GM12872 (cell line): ENCODE data around the gene ARSA.

Experiments used
- TF ChIP-seq, protein P1 (sequence below): IDR thresholded peaks from 3 replicates; pipeline ENCODE4 v1.5.1; 2011; ENCODE audit warnings: low read depth, mild to moderate bottlenecking, low read length, moderate library complexity; ENCODE audit not compliant: insufficient read depth

The ARSA gene

DNA sequence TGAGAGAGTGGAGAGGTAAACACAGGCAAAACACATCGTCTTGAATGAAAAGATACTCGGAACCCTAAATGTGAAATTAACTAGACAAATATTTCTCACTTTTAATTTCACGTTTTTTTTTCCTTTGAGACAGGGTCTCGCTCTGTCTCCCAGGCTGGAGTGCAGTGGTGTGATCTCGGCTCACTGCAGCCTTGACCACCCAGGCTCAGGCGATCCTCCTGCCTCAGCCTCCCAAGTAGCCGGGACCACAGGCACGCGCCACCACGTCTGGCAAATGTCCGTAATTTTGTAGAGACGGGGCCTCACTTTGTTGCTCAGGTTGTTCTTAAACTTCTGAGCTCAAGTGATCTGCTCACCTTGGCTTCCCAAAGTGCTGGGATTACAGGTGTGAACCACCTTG, 37.3 kb upstream of the ARSA start:
- TF ChIP-seq, protein P1, sequence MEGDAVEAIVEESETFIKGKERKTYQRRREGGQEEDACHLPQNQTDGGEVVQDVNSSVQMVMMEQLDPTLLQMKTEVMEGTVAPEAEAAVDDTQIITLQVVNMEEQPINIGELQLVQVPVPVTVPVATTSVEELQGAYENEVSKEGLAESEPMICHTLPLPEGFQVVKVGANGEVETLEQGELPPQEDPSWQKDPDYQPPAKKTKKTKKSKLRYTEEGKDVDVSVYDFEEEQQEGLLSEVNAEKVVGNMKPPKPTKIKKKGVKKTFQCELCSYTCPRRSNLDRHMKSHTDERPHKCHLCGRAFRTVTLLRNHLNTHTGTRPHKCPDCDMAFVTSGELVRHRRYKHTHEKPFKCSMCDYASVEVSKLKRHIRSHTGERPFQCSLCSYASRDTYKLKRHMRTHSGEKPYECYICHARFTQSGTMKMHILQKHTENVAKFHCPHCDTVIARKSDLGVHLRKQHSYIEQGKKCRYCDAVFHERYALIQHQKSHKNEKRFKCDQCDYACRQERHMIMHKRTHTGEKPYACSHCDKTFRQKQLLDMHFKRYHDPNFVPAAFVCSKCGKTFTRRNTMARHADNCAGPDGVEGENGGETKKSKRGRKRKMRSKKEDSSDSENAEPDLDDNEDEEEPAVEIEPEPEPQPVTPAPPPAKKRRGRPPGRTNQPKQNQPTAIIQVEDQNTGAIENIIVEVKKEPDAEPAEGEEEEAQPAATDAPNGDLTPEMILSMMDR: no peak

- TF ChIP-seq, protein P1: no peak
Observed at GRCh38 chr22:50660306-50660705, 32.4 kb upstream of the ARSA start.

- TF ChIP-seq, protein P1: no peak
Observed at GRCh38 chr22:50657925-50658324, 30.0 kb upstream of the ARSA start.

- TF ChIP-seq, protein P1: no peak
Observed at GRCh38 chr22:50656122-50657070, 28.4 kb upstream of the ARSA start.

DNA sequence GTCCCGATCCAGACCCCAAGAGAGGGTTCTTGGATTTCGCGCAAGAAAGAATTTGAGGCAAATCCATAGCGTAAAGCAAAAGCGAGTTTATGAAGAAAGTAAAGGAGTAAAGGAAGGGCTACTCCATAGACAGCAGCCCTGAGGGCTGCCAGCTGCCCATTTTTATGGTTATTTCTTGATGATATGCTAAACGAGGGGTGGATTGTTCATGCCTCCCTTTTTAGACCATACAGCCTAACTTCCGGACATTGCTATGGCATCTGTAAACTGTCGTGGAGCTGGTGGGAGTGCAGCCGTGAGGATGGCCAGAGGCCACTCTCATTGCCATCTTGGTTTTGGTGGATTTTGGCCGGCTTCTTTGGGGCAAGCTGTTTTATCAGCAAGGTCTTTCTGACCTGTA, 25.3 kb upstream of the ARSA start:
- TF ChIP-seq, protein P1: no peak

GRCh38 chr22:50641696-50642607, 14.0 kb upstream of the ARSA start:
- TF ChIP-seq, protein P1: peak; percentile 37; the same call in 1 of the 3 replicates

DNA sequence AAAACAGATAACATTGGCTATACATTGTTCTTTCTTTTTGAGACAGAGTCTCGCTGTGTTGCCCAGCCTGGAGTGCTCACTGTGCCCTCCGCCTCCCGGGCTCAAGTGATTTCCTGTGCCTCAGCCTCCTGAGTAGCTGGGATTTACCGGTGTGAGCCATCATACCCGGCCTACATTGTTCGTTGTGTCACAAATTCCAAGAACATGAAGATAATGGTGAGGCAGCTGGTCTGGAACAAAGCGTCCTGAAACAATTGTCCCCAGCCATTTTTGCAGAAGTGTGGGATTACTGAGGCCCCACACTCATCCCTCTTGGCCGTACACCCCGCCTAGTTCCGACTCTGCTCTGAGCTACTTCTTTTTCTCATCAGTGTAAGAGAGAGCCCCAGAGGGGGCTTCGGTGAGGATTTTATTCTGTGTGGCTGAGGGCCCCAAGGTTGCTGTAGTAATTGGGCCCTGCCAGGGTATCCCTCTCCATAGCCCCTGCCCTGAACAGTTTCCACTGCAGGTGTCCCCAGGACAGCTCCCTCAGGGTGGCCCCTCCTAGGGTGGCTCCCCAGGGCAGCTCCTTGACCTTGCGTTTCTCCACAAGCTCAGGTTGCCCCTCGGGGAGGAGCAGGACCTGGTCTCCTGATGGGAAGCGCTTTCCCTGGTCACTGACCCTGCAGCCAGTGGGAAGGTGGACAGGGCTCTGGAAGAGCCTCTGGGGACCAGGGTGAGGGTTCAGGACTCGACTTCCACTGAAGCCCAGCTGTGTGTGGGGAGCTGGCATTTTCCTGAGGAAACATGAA, 13.1 kb upstream of the ARSA start:
- TF ChIP-seq, protein P1: no peak
